T-helper 22 cell (primary cell): Measurements from ENCODE around the gene TTK.
"Not testable (repeated sequence)": the region's sequence is repeated elsewhere in the genome, so short reads cannot be mapped to it uniquely, and the experiment has no call there.

Experiments
- DNase-seq: peaks from one replicate; pipeline ENCODE4 v3.0.0-alpha.2; 2020; ENCODE audit warnings: low read depth

The TTK gene

GRCh38 chr6:80021591-80021990, 17.1 kb downstream of the TTK start:
- DNase-seq: no peak

- DNase-seq: no peak
These were observed 18.4 kb downstream of the TTK start for GRCh38 chr6:80022803-80023202.

GRCh38 chr6:80028589-80028988, 24.1 kb downstream of the TTK start:
- no peak for DNase-seq

DNA sequence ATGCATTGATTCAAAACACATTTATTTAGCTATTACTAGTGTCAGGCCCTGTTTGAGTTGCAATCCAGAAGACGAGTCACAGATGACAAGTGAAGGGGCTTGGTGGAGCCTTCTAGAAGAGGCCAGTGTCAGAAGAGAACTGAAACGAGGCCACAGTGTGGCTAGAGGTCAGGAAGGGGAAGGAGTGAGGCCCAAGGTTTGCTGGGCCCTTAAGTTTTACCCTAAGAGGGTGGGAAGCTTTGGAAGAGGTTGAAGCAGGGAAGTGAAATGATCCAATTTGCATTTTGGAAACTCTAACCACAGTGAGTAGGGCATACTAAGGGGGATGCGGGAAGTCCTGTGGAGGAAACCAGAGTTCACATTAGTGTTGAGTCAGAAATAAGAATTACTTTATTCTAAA, 25.0 kb downstream of the TTK start:
- no peak for DNase-seq

DNA sequence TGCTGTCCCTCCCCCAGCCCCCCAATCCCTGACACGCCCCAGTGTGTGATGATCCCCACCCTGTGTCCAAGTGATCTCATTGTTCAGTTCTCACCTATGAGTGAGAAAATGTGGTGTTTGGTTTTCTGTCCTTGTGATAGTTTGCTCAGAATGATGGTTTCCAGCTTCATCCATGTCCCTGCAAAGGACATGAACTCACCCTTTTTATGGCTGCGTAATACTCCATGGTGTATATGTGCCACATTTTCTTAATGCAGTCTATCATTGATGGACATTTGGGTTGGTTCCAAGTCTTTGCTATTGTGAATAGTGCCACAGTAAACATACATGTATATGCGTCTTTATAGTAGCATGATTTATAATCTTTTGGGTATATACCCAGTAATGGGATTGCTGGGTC, 43.8 kb downstream of the TTK start:
- not testable (repeated sequence) for DNase-seq

GRCh38 chr6:80060774-80061173, 56.3 kb downstream of the TTK start:
- no peak for DNase-seq

DNA sequence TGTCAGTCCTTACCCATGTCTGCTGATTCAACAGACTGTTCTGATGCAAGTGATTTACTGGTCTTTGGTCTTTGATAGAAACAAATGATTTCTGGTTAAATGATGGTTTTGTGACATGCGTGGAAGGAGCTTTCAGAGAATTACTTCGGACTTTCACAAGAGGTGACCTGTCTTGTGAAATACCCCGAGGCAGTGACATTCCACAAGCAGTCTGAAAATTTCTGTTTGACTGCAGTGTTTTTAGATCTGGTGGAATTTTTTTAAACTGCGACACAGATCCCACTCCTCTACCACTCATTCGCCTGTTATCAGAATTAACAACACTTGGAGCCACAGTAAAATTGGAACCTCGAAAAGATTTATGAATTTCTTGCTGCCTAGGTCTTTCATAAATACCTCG, 63.7 kb downstream of the TTK start:
- DNase-seq: not testable (repeated sequence)

- DNase-seq: not testable (repeated sequence)
These were observed 66.0 kb downstream of the TTK start for GRCh38 chr6:80070431-80070830.

- no peak for DNase-seq
These were observed 72.6 kb downstream of the TTK start for GRCh38 chr6:80077067-80077466.

DNA sequence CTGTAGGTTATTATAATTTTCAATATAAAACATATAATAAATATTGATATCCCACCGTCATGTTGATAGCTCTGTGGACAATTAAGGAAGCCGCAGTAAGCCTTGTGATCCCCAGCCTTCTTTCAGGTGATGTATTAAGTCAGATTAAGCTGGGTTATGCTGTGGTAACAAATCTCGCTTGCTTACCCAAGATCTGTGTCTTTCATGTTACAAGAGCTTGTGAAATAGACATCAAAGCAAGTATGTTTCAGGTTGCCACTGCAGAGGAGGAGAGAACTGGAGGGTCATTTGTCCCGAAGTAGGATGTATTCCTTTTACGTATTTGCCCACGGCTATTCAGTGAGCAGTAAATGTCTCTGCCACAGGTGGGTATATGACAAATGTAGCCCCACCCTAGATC, 84.2 kb downstream of the TTK start:
- no peak for DNase-seq

DNA sequence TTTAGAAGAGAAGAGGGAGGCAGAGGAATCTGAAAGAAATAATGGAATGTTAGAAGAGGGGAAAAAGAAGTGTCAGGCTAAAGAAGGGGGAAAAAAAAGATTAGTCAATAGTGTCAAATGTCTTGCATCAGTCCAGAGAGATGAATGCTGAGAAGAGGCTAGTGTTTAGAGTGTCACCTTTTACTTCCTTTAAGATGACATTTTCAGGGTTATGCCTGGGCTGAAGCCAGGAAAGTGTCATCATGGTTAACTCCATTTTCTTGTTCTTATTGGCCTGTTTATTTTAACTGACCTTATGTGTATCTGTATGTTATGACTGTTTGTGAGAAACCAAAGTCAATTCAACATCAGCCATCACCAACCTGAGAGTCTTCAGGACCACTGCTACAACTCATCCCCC, 87.1 kb downstream of the TTK start:
- DNase-seq: no peak
